HG03108 (cell line): ENCODE data around the gene YPEL4.

Source experiments
- ATAC-seq: cut with Tn5 transposase; IDR thresholded peaks from one replicate; pipeline ENCODE4 v1.9.1; 2021; ENCODE audit warnings: moderate library complexity; ENCODE audit not compliant: unreplicated experiment

YPEL4 gene

GRCh38 chr11:57596266-57596885, 53.3 kb downstream of the YPEL4 start:
- no peak for ATAC-seq
